WTC11 (cell line): ENCODE measurements around the gene PAK1. TPM values are rescaled to one million over a fixed set of nuclear protein-coding genes. Genes with fewer than 3 reads are reported as not detected.

Source experiments
- ATAC-seq: fragments of 200-7000 bp; cut with Tn5 transposase; 2 replicates; pipeline ENCODE4 v1.10.0; 2021; ENCODE audit warnings: mild to moderate bottlenecking, moderate library complexity
- CTCF ChIA-PET: fragments of 300-600 bp; sonication (Branson Sonifier 250); formaldehyde crosslinking; loops from one replicate; lab custom pipeline; 2021; ENCODE audit warnings: antibody characterized with exemption; lab: Charles Lee
- POLR2A ChIA-PET: fragments of 350-600 bp; sonication (Branson Sonifier 250); formaldehyde crosslinking; loops from one replicate; lab custom pipeline; 2021; ENCODE audit warnings: antibody characterized with exemption; lab: Charles Lee
- DNase-seq: peaks from one replicate; pipeline ENCODE4 v3.0.0; 2021; ENCODE audit warnings: low spot score
- H3K27ac Mint-ChIP-seq: 2 replicates; pipeline ENCODE4 v1.8.0; 2021; ENCODE audit warnings: mixed read lengths
- H3K27me3 Mint-ChIP-seq: 2 replicates; pipeline ENCODE4 v1.8.0; 2021; ENCODE audit warnings: low read depth, mild to moderate bottlenecking, moderate library complexity, mixed read lengths
- H3K36me3 Mint-ChIP-seq: 2 replicates; pipeline ENCODE4 v1.8.0; 2021; ENCODE audit warnings: mixed read lengths
- H3K4me1 Mint-ChIP-seq: 2 replicates; pipeline ENCODE4 v1.8.0; 2022; ENCODE audit warnings: mixed read lengths
- H3K4me3 Mint-ChIP-seq: 2 replicates; pipeline ENCODE4 v1.8.0; 2021; ENCODE audit warnings: mild to moderate bottlenecking, moderate library complexity, mixed read lengths
- H3K9me3 Mint-ChIP-seq: 2 replicates; pipeline ENCODE4 v1.8.0; 2021; ENCODE audit warnings: mixed read lengths
- FOXJ3 ChIP-seq: sonication (generic); formaldehyde crosslinking; IDR thresholded peaks from 2 replicates; pipeline ENCODE4 v1.9.0; 2021; ENCODE audit warnings: missing genetic modification reagents, mild to moderate bottlenecking, borderline replicate concordance
- FOXK1 ChIP-seq: sonication (generic); formaldehyde crosslinking; IDR thresholded peaks from 2 replicates; pipeline ENCODE4 v1.8.0; 2022; ENCODE audit warnings: mild to moderate bottlenecking, moderate library complexity, missing genetic modification reagents
- GTF2I ChIP-seq: fragments of 250-450 bp; sonication (Bioruptor Pico); conservative IDR thresholded peaks from 2 replicates; pipeline ENCODE4 v1.4.0; 2021; ENCODE audit warnings: mild to moderate bottlenecking
- IRF2 ChIP-seq: sonication (generic); formaldehyde crosslinking; IDR thresholded peaks from 2 replicates; pipeline ENCODE4 v1.8.0; 2022; ENCODE audit warnings: low read depth, missing genetic modification reagents, borderline replicate concordance
- JUN ChIP-seq: sonication (generic); formaldehyde crosslinking; IDR thresholded peaks from 2 replicates; pipeline ENCODE4 v1.8.0; 2023; ENCODE audit warnings: mild to moderate bottlenecking, missing genetic modification reagents
- NR1H2 ChIP-seq: sonication (generic); formaldehyde crosslinking; IDR thresholded peaks from 2 replicates; pipeline ENCODE4 v1.9.0; 2021; ENCODE audit warnings: mild to moderate bottlenecking, moderate library complexity, missing genetic modification reagents
- NR3C1 ChIP-seq: sonication (generic); formaldehyde crosslinking; conservative IDR thresholded peaks from 2 replicates; pipeline ENCODE4 v1.8.1; 2023; ENCODE audit warnings: low read depth, mild to moderate bottlenecking, missing genetic modification reagents
- OVOL2 ChIP-seq: fragments of 250-450 bp; sonication (Bioruptor Pico); IDR thresholded peaks from 2 replicates; pipeline ENCODE4 v1.9.0; 2021; ENCODE audit warnings: mild to moderate bottlenecking, borderline replicate concordance
- SP1 ChIP-seq: sonication (generic); formaldehyde crosslinking; conservative IDR thresholded peaks from 2 replicates; pipeline ENCODE4 v1.8.1; 2022; ENCODE audit warnings: missing genetic modification reagents
- TP53 ChIP-seq: sonication (generic); formaldehyde crosslinking; IDR thresholded peaks from 2 replicates; pipeline ENCODE4 v1.8.1; 2023; ENCODE audit warnings: mild to moderate bottlenecking, missing genetic modification reagents
- ZBTB21 ChIP-seq: sonication (generic); formaldehyde crosslinking; IDR thresholded peaks from 2 replicates; pipeline ENCODE4 v1.8.1; 2023; ENCODE audit warnings: mild to moderate bottlenecking, missing genetic modification reagents, borderline replicate concordance
- ZNF263 ChIP-seq: sonication (generic); formaldehyde crosslinking; IDR thresholded peaks from 2 replicates; pipeline ENCODE4 v1.8.1; 2022; ENCODE audit warnings: low read depth, mild to moderate bottlenecking, moderate library complexity, missing genetic modification reagents
- total RNA-seq: library from RNA; stranded (reverse); gene quantifications from 3 replicates; pipeline ENCODE4 v1.2.3, GENCODE V29; 2021
- TF ChIP-seq, protein P1 (sequence below): sonication (generic); formaldehyde crosslinking; IDR thresholded peaks from 2 replicates; pipeline ENCODE4 v1.8.1; 2022; ENCODE audit warnings: mild to moderate bottlenecking, moderate library complexity, missing genetic modification reagents
- TF ChIP-seq, protein P2 (sequence below): sonication (generic); formaldehyde crosslinking; IDR thresholded peaks from 2 replicates; pipeline ENCODE4 v1.8.1; 2023; ENCODE audit warnings: mild to moderate bottlenecking, moderate library complexity, missing genetic modification reagents
- TF ChIP-seq, protein P3 (sequence below): sonication (generic); formaldehyde crosslinking; IDR thresholded peaks from 2 replicates; pipeline ENCODE4 v1.8.1; 2023; ENCODE audit warnings: mild to moderate bottlenecking, missing genetic modification reagents, moderate library complexity
- TF ChIP-seq, protein P4 (sequence below): sonication (generic); formaldehyde crosslinking; IDR thresholded peaks from 2 replicates; pipeline ENCODE4 v1.8.0; 2023; ENCODE audit warnings: missing genetic modification reagents
- TF ChIP-seq, protein P5 (sequence below): sonication (generic); formaldehyde crosslinking; conservative IDR thresholded peaks from 2 replicates; pipeline ENCODE4 v1.8.1; 2022; ENCODE audit warnings: mild to moderate bottlenecking, missing genetic modification reagents
- TF ChIP-seq, protein P6 (sequence below): sonication (generic); formaldehyde crosslinking; IDR thresholded peaks from 2 replicates; pipeline ENCODE4 v1.8.1; 2023; ENCODE audit warnings: mild to moderate bottlenecking, missing genetic modification reagents, borderline replicate concordance
- TF ChIP-seq, protein P7 (sequence below): sonication (generic); formaldehyde crosslinking; IDR thresholded peaks from 2 replicates; pipeline ENCODE4 v1.8.0; 2022; ENCODE audit warnings: mild to moderate bottlenecking, missing genetic modification reagents
- TF ChIP-seq, protein P8 (sequence below): fragments of 250-450 bp; sonication (Bioruptor Pico); IDR thresholded peaks from 2 replicates; pipeline ENCODE4 v1.9.0; 2021; ENCODE audit warnings: mild to moderate bottlenecking
- TF ChIP-seq, protein P9 (sequence below): sonication (generic); formaldehyde crosslinking; IDR thresholded peaks from 2 replicates; pipeline ENCODE4 v1.8.1; 2023; ENCODE audit warnings: mild to moderate bottlenecking, missing genetic modification reagents, moderate library complexity

Gene PAK1
- total RNA-seq, 1 experiment from 2014 or later = 160 TPM

DNA sequence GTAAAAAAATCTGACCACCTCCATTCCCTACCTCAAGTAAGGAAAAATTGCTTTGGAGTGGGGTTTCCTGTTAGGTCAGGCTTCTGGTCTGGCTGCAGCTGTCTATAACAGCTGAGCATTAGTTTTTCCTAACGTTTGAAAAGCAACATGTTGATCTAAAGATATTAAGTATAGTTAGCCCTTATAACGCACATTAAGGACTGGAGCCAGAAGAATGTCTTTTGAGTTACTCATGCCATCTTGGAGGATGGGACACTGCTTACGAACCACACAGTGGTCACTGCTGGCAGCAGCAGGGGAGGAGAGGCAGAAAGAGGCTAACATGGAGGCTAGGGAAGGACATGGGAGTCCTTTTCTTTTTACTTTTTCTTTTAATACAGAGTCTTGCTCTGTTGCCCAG is 128.3 kb downstream of the PAK1 start:
- Mint-ChIP-seq H3K27me3 (no peaks in the 10 kb centered on the region), H3K4me1 (no peaks in the 10 kb centered on the region), H3K4me3 (no peak overlapping the region), H3K9me3 (no peaks in the 10 kb centered on the region), H3K36me3 (peaks cover 59% of the 10 kb centered on the region), H3K27ac (no peak overlapping the region; the same call in 1 of the 2 replicates)
- DNase-seq (no peak), ATAC-seq (no peak)
- CTCF ChIA-PET = no interaction called here
- TF ChIP-seq, protein P1, sequence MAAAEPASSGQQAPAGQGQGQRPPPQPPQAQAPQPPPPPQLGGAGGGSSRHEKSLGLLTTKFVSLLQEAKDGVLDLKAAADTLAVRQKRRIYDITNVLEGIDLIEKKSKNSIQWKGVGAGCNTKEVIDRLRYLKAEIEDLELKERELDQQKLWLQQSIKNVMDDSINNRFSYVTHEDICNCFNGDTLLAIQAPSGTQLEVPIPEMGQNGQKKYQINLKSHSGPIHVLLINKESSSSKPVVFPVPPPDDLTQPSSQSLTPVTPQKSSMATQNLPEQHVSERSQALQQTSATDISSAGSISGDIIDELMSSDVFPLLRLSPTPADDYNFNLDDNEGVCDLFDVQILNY (CRISPR knock-in tag) = no peak
- TF ChIP-seq OVOL2 (CRISPR knock-in tag) (no peak), ZNF263 (CRISPR knock-in tag) (no peak), ZBTB21 (no peak), TP53 (CRISPR knock-in tag) (no peak), FOXK1 (CRISPR knock-in tag) (no peak), FOXJ3 (CRISPR knock-in tag) (no peak), NR1H2 (CRISPR knock-in tag) (no peak), IRF2 (CRISPR knock-in tag) (no peak), SP1 (CRISPR knock-in tag) (no peak)
- TF ChIP-seq, protein P2, sequence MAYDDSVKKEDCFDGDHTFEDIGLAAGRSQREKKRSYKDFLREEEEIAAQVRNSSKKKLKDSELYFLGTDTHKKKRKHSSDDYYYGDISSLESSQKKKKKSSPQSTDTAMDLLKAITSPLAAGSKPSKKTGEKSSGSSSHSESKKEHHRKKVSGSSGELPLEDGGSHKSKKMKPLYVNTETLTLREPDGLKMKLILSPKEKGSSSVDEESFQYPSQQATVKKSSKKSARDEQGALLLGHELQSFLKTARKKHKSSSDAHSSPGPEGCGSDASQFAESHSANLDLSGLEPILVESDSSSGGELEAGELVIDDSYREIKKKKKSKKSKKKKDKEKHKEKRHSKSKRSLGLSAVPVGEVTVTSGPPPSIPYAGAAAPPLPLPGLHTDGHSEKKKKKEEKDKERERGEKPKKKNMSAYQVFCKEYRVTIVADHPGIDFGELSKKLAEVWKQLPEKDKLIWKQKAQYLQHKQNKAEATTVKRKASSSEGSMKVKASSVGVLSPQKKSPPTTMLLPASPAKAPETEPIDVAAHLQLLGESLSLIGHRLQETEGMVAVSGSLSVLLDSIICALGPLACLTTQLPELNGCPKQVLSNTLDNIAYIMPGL (CRISPR knock-in tag) = no peak
- TF ChIP-seq, protein P3, sequence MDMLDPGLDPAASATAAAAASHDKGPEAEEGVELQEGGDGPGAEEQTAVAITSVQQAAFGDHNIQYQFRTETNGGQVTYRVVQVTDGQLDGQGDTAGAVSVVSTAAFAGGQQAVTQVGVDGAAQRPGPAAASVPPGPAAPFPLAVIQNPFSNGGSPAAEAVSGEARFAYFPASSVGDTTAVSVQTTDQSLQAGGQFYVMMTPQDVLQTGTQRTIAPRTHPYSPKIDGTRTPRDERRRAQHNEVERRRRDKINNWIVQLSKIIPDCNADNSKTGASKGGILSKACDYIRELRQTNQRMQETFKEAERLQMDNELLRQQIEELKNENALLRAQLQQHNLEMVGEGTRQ (CRISPR knock-in tag) = no peak
- TF ChIP-seq, protein P4, sequence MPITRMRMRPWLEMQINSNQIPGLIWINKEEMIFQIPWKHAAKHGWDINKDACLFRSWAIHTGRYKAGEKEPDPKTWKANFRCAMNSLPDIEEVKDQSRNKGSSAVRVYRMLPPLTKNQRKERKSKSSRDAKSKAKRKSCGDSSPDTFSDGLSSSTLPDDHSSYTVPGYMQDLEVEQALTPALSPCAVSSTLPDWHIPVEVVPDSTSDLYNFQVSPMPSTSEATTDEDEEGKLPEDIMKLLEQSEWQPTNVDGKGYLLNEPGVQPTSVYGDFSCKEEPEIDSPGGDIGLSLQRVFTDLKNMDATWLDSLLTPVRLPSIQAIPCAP = no peak
- TF ChIP-seq, protein P5, sequence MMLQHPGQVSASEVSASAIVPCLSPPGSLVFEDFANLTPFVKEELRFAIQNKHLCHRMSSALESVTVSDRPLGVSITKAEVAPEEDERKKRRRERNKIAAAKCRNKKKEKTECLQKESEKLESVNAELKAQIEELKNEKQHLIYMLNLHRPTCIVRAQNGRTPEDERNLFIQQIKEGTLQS (CRISPR knock-in tag) = no peak
- TF ChIP-seq, protein P6, sequence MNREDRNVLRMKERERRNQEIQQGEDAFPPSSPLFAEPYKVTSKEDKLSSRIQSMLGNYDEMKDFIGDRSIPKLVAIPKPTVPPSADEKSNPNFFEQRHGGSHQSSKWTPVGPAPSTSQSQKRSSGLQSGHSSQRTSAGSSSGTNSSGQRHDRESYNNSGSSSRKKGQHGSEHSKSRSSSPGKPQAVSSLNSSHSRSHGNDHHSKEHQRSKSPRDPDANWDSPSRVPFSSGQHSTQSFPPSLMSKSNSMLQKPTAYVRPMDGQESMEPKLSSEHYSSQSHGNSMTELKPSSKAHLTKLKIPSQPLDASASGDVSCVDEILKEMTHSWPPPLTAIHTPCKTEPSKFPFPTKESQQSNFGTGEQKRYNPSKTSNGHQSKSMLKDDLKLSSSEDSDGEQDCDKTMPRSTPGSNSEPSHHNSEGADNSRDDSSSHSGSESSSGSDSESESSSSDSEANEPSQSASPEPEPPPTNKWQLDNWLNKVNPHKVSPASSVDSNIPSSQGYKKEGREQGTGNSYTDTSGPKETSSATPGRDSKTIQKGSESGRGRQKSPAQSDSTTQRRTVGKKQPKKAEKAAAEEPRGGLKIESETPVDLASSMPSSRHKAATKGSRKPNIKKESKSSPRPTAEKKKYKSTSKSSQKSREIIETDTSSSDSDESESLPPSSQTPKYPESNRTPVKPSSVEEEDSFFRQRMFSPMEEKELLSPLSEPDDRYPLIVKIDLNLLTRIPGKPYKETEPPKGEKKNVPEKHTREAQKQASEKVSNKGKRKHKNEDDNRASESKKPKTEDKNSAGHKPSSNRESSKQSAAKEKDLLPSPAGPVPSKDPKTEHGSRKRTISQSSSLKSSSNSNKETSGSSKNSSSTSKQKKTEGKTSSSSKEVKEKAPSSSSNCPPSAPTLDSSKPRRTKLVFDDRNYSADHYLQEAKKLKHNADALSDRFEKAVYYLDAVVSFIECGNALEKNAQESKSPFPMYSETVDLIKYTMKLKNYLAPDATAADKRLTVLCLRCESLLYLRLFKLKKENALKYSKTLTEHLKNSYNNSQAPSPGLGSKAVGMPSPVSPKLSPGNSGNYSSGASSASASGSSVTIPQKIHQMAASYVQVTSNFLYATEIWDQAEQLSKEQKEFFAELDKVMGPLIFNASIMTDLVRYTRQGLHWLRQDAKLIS = no peak
- POLR2A ChIA-PET = no interaction called here

DNA sequence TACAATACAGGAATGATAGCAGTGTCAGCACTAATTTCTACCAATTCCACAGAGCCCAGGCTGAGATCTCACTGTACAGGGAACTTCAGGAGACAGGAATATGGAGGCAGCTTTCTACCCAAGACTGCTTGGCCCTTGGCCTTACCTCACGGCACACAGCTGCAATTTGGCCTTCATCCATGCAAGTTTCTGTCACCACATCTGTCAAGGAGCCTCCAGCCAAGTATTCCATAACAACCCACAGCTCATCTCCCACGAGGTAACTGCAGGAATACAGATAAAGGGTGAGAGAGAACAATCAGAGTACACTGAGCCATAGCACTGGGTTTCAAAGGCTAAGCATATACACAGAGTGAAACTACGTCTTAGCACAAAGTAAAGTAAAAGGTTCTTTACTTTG is 133.4 kb downstream of the PAK1 start:
- ATAC-seq (no peak), DNase-seq (no peak)
- POLR2A ChIA-PET = no interaction called here
- H3K4me3 Mint-ChIP-seq = no peak overlapping the region
- H3K9me3 Mint-ChIP-seq = no peaks in the 10 kb centered on the region
- CTCF ChIA-PET = interaction anchor here (0.6 to 1.7 kb wide), 2 partner anchors 44 to 50 kb away, joined by 3 to 4 read pairs; no protein-coding TSS in a partner anchor
- peaks cover 57% of the 10 kb centered on the region for H3K36me3 Mint-ChIP-seq
- no peak overlapping the region for H3K27ac Mint-ChIP-seq
- H3K27me3 Mint-ChIP-seq = no peaks in the 10 kb centered on the region
- H3K4me1 Mint-ChIP-seq = no peaks in the 10 kb centered on the region
- TF ChIP-seq, protein P7, sequence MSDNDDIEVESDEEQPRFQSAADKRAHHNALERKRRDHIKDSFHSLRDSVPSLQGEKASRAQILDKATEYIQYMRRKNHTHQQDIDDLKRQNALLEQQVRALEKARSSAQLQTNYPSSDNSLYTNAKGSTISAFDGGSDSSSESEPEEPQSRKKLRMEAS (CRISPR knock-in tag) = no peak
- no peak for TF ChIP-seq JUN (CRISPR knock-in tag)
- TF ChIP-seq NR1H2 (CRISPR knock-in tag) = no peak
- TF ChIP-seq, protein P8, sequence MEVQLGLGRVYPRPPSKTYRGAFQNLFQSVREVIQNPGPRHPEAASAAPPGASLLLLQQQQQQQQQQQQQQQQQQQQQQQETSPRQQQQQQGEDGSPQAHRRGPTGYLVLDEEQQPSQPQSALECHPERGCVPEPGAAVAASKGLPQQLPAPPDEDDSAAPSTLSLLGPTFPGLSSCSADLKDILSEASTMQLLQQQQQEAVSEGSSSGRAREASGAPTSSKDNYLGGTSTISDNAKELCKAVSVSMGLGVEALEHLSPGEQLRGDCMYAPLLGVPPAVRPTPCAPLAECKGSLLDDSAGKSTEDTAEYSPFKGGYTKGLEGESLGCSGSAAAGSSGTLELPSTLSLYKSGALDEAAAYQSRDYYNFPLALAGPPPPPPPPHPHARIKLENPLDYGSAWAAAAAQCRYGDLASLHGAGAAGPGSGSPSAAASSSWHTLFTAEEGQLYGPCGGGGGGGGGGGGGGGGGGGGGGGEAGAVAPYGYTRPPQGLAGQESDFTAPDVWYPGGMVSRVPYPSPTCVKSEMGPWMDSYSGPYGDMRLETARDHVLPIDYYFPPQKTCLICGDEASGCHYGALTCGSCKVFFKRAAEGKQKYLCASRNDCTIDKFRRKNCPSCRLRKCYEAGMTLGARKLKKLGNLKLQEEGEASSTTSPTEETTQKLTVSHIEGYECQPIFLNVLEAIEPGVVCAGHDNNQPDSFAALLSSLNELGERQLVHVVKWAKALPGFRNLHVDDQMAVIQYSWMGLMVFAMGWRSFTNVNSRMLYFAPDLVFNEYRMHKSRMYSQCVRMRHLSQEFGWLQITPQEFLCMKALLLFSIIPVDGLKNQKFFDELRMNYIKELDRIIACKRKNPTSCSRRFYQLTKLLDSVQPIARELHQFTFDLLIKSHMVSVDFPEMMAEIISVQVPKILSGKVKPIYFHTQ = no peak
- TF ChIP-seq, protein P9, sequence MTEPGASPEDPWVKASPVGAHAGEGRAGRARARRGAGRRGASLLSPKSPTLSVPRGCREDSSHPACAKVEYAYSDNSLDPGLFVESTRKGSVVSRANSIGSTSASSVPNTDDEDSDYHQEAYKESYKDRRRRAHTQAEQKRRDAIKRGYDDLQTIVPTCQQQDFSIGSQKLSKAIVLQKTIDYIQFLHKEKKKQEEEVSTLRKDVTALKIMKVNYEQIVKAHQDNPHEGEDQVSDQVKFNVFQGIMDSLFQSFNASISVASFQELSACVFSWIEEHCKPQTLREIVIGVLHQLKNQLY = no peak
- TF ChIP-seq IRF2 (CRISPR knock-in tag) = no peak
- no peak for TF ChIP-seq NR3C1 (CRISPR knock-in tag)
- TF ChIP-seq GTF2I = no peak
